Activated naive CD4-positive, alpha-beta T cell treated with anti-CD3 and anti-CD28 coated beads, Interleukin-2, amount 50 U/mL, for 16 hours (primary cell): ENCODE measurements around the gene NEDD4L.

Experiments used
- DNase-seq: peaks from one replicate; pipeline ENCODE4 v3.0.0-alpha.2; 2020

NEDD4L gene

DNA sequence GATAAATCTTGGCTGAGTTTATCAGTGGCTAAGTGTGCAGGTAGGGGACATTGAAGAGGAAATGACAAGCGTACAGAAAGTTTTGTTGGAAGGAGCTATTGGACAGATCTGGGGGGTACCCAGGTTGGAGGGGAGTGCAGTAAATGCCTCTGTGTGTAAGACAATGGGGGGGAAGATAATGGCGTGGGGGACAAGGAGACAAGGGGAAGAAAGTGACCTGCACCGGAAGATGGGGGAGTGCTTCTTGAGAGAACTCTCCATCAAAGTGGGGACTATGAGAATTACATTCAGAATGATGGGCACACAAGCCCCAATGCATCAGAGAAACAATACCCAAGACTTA is 394.9 kb downstream of the NEDD4L start:
- DNase-seq: no peak

DNA sequence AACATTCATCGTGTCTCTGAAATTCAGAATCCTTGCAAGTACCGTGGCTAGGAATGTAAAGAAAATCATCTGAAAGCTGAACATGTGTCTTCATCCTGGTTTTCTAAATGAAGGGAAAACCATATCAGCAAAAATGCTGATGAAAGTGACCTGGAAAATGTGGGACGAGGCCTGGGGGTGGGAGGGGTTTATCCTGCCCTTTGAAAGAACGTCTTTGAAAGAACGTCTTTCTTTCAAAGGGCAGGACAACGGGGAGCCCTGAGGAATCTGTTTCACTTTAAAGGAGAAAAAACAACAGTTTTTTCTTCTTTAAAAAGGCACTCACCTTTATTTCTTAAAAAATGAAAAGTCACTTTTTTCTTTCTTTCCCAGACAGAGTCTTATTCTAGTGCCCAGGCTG is 399.6 kb downstream of the NEDD4L start:
- no peak for DNase-seq

GRCh38 chr18:58446391-58447060 is 402.5 kb downstream of the NEDD4L start:
- DNase-seq: no peak

DNA sequence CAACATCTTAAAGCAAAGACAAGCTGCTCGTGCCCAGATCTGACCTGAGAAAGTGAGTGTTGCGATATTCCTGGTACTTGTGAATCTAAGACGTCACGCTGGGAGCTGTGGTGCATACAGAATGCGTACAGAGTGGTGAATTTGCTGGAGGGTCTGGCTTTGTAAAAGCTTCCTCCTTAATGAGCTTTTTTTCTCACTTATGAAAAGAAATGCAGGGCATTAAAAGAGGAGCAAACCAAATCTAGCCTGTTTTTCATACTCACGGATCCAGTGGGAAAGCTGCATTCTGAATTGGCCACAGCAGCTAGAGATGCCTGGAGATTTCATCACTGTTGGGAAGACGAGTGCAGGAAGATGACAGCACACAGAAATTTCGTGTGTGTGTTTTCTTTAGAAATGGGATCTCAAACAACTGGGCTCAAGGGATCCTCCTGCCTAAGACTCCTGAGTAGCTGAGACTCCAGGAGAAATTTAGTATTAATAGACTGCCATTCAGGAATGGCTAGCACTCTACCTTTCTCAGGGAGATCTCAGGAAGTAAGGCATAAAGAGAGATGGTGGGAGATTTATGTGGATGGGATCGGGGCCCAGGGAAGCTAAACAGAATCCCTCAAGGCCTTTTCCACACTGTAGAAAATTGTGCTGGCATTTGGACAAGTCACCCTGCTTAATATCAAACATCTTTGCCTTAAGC is 403.5 kb downstream of the NEDD4L start:
- DNase-seq: no peak

DNA sequence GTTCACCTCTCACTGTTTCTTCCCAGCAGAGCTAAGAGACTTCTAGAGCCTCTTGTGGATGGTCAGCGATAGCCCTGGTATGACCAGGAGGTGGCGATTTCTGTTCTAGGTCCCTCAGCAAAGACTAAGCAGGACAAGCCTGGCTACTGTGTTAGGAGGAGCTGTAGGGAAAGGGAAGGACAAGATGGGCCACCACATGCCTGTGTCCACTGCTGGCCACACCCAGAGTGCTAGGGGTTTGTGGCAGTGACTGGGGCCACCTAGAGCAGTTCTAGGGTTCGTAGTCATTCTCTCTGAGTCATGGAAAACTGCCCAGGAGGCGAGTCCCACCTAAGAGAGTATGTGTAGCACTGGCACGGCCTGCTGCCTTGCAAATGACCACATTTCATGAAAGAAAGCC is 405.4 kb downstream of the NEDD4L start:
- no peak for DNase-seq
